Neuronal stem cell (in vitro differentiated cells): ENCODE measurements around the gene TMED4.

Experiments used
- DNase-seq: peaks from one replicate; pipeline ENCODE4 v3.0.0-alpha.2; 2013; ENCODE audit warnings: low spot score
- H2AFZ ChIP-seq: one replicate; pipeline ENCODE4 v1.6.1; 2013; ENCODE audit warnings: mild to moderate bottlenecking, low read length, inconsistent platforms
- H2AK5ac ChIP-seq: 2 replicates; pipeline ENCODE4 v1.6.1; 2013; ENCODE audit warnings: low read depth, mild to moderate bottlenecking, inconsistent platforms, low read length, moderate library complexity, mixed read lengths
- H2BK120ac ChIP-seq: 2 replicates; pipeline ENCODE4 v1.6.1; 2013; ENCODE audit warnings: low read depth, mild to moderate bottlenecking, inconsistent platforms, low read length, moderate library complexity, mixed read lengths
- H2BK12ac ChIP-seq: one replicate; pipeline ENCODE4 v1.6.1; 2013; ENCODE audit warnings: low read length, inconsistent platforms
- H2BK15ac ChIP-seq: 2 replicates; pipeline ENCODE4 v1.6.1; 2013; ENCODE audit warnings: mild to moderate bottlenecking, low read length, inconsistent platforms, mixed read lengths
- H2BK5ac ChIP-seq: one replicate; pipeline ENCODE4 v1.6.1; 2013; ENCODE audit warnings: inconsistent platforms, mild to moderate bottlenecking, low read length, moderate library complexity
- H3K14ac ChIP-seq: one replicate; pipeline ENCODE4 v1.6.1; 2013; ENCODE audit warnings: low read length, inconsistent platforms
- H3K18ac ChIP-seq: 2 replicates; pipeline ENCODE4 v1.6.1; 2013; ENCODE audit warnings: low read length, inconsistent platforms
- H3K23ac ChIP-seq: 2 replicates; pipeline ENCODE4 v1.6.1; 2013; ENCODE audit warnings: low read depth, mild to moderate bottlenecking, mixed read lengths, low read length, inconsistent platforms; ENCODE audit not compliant: poor library complexity
- H3K27ac ChIP-seq: replicated peaks from 3 replicates; pipeline ENCODE4 v1.5.1; 2013; ENCODE audit warnings: low read length, inconsistent platforms
- H3K27me3 ChIP-seq, 3 experiments: 2 replicates each; pipeline ENCODE4 v1.6.1; 2013; ENCODE audit warnings: low read length in 3 of 3, mild to moderate bottlenecking in 2 of 3, inconsistent platforms in 1 of 3, low read depth in 1 of 3, mixed read lengths in 1 of 3, moderate library complexity in 1 of 3; ENCODE audit not compliant: control insufficient read depth in 3 of 3, insufficient read depth in 3 of 3
- H3K36me3 ChIP-seq, 2 donors: replicated peaks in 1 of 2; 2 replicates each; pipeline ENCODE4 v1.6.1; 2013; ENCODE audit warnings: low read length in 2 of 2; ENCODE audit not compliant: control insufficient read depth in 2 of 2, insufficient read depth in 2 of 2
- H3K4ac ChIP-seq: 2 replicates; pipeline ENCODE4 v1.6.1; 2013; ENCODE audit warnings: inconsistent platforms, mild to moderate bottlenecking, low read length, moderate library complexity
- H3K4me1 ChIP-seq, 2 donors: 1 replicate in 1 of 2; 2 replicates in 1 of 2; pipeline ENCODE4 v1.6.1; 2013; ENCODE audit warnings: low read length in 2 of 2, low read depth in 1 of 2; ENCODE audit not compliant: control insufficient read depth in 2 of 2, insufficient read depth in 1 of 2
- H3K4me2 ChIP-seq: one replicate; pipeline ENCODE4 v1.6.1; 2013; ENCODE audit warnings: mild to moderate bottlenecking, low read length, inconsistent platforms; ENCODE audit not compliant: insufficient read depth, poor library complexity, severe bottlenecking
- H3K4me3 ChIP-seq, 2 donors: 2 replicates each; pipeline ENCODE4 v1.5.1; 2013; ENCODE audit warnings: low read length in 2 of 2, mild to moderate bottlenecking in 2 of 2, inconsistent platforms in 1 of 2, moderate library complexity in 1 of 2
- H3K79me1 ChIP-seq: one replicate; pipeline ENCODE4 v1.6.1; 2013; ENCODE audit warnings: low read depth, mild to moderate bottlenecking, inconsistent platforms, low read length, moderate library complexity
- H3K9ac ChIP-seq: one replicate; pipeline ENCODE4 v1.6.1; 2013; ENCODE audit warnings: mild to moderate bottlenecking, low read depth, low read length, inconsistent platforms; ENCODE audit not compliant: poor library complexity
- H3K9me3 ChIP-seq, 2 donors: replicated peaks in 1 of 2; 2 replicates each; pipeline versions ENCODE3 to v1.6.1; 2013; ENCODE audit warnings: low read length in 2 of 2, mild to moderate bottlenecking in 2 of 2, inconsistent platforms in 1 of 2, low read depth in 1 of 2, mixed read lengths in 1 of 2, moderate library complexity in 1 of 2; ENCODE audit not compliant: control insufficient read depth in 2 of 2, insufficient read depth in 1 of 2
- H4K8ac ChIP-seq: one replicate; pipeline ENCODE4 v1.6.1; 2013; ENCODE audit warnings: low read depth, mild to moderate bottlenecking, inconsistent platforms, low read length, moderate library complexity
- H4K91ac ChIP-seq: one replicate; pipeline ENCODE4 v1.6.1; 2013; ENCODE audit warnings: low read length, low read depth, mild to moderate bottlenecking, inconsistent platforms; ENCODE audit not compliant: poor library complexity
- WGBS, 2 donors: extraction: QIAGEN DNeasy Blood & Tissue Kit; methylation state at CpG; one replicate each; pipeline ENCODE4 v1.1.7; 2013; ENCODE audit warnings: missing lambda C conversion rate in 2 of 2, mixed read lengths in 1 of 2; ENCODE audit not compliant: insufficient read length in 2 of 2, insufficient replicate concordance in 1 of 2; ENCODE audit errors: extremely low coverage in 2 of 2; 5-methylcytosine and 5-hydroxymethylcytosine counted together

The TMED4 gene

DNA sequence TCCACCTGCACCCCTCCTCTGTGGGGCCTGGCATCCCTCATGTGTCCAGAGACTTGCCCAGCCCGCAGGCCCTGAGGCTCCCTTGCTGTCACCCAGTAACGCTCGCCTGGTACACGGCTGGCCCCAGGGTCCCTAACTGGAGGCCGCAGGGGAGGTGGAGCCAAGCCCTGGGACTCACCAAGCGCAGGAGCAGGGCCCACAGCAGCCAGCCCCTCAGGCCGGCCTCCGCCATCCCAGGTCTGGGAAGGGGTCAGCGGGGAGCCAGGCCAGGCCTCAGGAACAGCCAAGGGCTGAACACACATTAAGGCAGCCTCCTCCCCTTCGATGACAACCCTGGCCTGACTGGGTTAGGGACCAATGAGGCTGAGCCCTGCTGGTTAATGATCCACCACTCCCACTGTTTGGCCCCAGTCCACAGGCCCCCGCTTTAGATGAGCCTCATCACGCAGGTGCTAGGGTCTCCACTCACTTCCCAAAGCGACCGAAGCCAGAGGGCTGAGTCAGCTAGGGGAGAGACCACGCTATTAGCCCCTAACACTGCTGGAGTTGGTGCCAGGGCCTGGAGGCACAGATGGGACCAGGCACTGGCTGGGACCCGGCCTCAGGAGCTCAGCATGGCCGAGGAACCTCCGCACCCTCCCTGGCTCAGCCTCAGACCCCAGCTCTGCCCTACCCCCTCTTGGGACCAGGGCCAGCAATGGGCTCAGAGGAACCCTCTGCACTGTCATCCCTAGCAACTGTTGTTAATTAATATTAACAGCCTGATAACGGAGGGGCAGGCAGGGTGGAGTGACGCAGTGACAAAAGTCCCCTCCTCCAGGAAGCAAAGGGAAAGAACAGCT lies 40.8 kb downstream of the TMED4 start, which contains the start of gene NPC1L1:
Gene NPC1L1, minus strand, starts transcription at position 303 of the 842 bp plus-strand sequence. Its CDS starts 71 bp downstream, at position 232.
- DNase-seq, result no peak
- H3K4me2 ChIP-seq, result no peak within 1 kb of the TSS
- H3K14ac ChIP-seq, result no peak within 1 kb of the TSS
- H2AK5ac ChIP-seq, result peak within 1 kb of the TSS; percentile 52
- WGBS, 2 donors, result no CpG with 5 or more reads among the region's 20 CpGs
- no peak within 1 kb of the TSS for H3K9ac ChIP-seq
- no peak within 1 kb of the TSS for H3K4me3 ChIP-seq
- H2BK5ac ChIP-seq, result peak within 1 kb of the TSS; percentile 85
- no peak within 1 kb of the TSS for H3K4ac ChIP-seq
- no peaks in the 10 kb centered on the region for H3K36me3 ChIP-seq
- H2AFZ ChIP-seq, result peak within 1 kb of the TSS; percentile 56
- peaks cover 0 to 3% of the 10 kb centered on the region in 2 donors for H3K4me1 ChIP-seq
- no peak within 1 kb of the TSS for H3K23ac ChIP-seq
- no peaks in the 10 kb centered on the region for H3K9me3 ChIP-seq
- peak within 1 kb of the TSS; percentile 48 for H4K8ac ChIP-seq
- H2BK12ac ChIP-seq, result peak within 1 kb of the TSS; percentile 12
- no peak within 1 kb of the TSS for H2BK15ac ChIP-seq
- peak within 1 kb of the TSS; percentile 83 for H3K18ac ChIP-seq
- H4K91ac ChIP-seq, result peak within 1 kb of the TSS; percentile 77
- no peak within 1 kb of the TSS for H3K27ac ChIP-seq
- H3K79me1 ChIP-seq, result no peaks in the 10 kb centered on the region
- peaks cover 0 to 12% (median 0%) of the 10 kb centered on the region in 3 experiments for H3K27me3 ChIP-seq
- peak within 1 kb of the TSS; percentile 90 for H2BK120ac ChIP-seq

DNA sequence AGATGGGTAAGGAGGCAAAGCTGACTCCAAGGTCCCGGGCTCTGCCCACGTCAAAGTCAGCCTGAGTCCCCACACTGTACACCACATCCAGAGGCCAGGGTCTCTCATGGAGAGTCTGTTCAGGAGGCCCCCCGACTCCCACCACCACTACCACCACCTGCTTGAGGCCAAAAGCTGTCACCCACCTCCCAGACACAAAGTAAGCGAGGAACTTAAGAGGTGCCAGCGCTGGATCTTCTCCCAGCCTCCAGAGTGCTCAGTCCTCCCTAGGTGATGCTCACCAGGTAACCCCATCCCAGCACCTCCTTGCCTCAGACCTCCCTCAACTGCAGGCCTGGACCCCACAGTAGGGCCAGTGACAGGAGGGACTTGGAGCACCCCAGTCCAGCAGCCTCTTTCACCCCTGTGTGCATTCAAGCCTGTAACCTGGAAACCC lies 41.4 kb downstream of the TMED4 start:
- no peaks in the 10 kb centered on the region for H3K79me1 ChIP-seq
- no CpG with 5 or more reads among the region's 5 CpGs for WGBS, 2 donors
- H3K4me3 ChIP-seq, result no peak overlapping the region
- H2AFZ ChIP-seq, result peak overlapping the region; percentile 56
- no peak overlapping the region for H2BK15ac ChIP-seq
- no peak overlapping the region for H2BK12ac ChIP-seq
- H3K4ac ChIP-seq, result no peak overlapping the region
- H2BK120ac ChIP-seq, result peak overlapping the region; percentile 66
- H3K23ac ChIP-seq, result no peak overlapping the region
- no peak overlapping the region for H3K4me2 ChIP-seq
- no peaks in the 10 kb centered on the region for H3K36me3 ChIP-seq
- peak overlapping the region; percentile 43 for H2AK5ac ChIP-seq
- H3K4me1 ChIP-seq, result peaks cover 0 to 3% of the 10 kb centered on the region in 2 donors
- H3K9ac ChIP-seq, result no peak overlapping the region
- peaks cover 0 to 12% (median 0%) of the 10 kb centered on the region in 3 experiments for H3K27me3 ChIP-seq
- no peak overlapping the region for H4K91ac ChIP-seq
- H3K27ac ChIP-seq, result no peak overlapping the region
- no peak overlapping the region for H3K14ac ChIP-seq
- H3K9me3 ChIP-seq, result no peaks in the 10 kb centered on the region
- no peak for DNase-seq
- no peak overlapping the region for H4K8ac ChIP-seq
- H2BK5ac ChIP-seq, result peak overlapping the region; percentile 85
- H3K18ac ChIP-seq, result peak overlapping the region; percentile 33

DNA sequence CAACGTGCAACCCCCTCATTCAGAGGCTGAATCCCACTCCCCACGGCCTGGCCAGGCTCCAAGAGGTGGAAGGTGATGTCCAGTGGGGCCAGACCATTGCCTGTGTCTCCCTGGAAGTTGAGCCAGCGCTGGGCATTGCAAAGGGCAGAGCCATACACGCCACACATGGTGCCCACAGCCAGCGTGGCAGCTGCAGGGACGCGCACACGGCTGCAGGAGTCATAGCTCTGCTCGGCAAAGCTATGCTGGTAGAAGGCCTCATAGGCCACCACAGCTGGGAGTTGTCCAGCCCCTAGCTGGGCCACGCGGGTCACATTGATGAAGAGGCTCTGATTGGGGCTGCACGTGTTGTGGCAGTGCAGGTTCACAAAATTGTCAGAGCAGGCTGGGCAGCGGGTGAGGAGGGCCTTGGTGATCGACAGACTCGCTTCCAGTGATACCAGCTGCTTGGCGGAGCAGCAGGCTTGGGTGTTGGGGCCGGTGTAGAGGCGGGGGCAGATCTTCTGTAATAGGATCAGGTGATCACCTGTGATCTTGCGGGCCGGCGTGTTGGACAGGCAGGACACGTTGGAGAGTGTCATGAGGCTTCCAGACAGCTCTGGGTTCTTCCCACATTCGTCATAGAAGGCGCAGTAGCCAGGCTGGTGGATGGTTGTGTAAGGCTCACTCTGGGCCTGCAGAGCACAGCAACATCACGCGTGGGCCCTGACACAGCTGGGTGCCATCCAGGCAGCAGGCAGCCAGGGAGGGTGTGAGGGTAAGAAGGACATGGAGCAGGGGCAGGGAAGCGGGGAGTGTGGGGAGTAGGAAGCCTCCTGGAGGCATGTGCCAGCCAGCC lies 42.1 kb downstream of the TMED4 start:
- H3K27me3 ChIP-seq, result peaks cover 0 to 12% (median 0%) of the 10 kb centered on the region in 3 experiments
- peak overlapping the region; percentile 86 for H4K8ac ChIP-seq
- no peak overlapping the region for H3K4me2 ChIP-seq
- no peak overlapping the region for H3K27ac ChIP-seq
- peak overlapping the region in 1 of 2 donors; percentile 60 for H3K4me3 ChIP-seq
- H2AK5ac ChIP-seq, result peak overlapping the region; percentile 52
- peak overlapping the region; percentile 76 for H3K23ac ChIP-seq
- peak overlapping the region; percentile 90 for H2BK120ac ChIP-seq
- peak overlapping the region; percentile 15 for H2AFZ ChIP-seq
- peak overlapping the region; percentile 12 for H2BK12ac ChIP-seq
- H2BK5ac ChIP-seq, result no peak overlapping the region
- H3K14ac ChIP-seq, result peak overlapping the region; percentile 83
- peak overlapping the region; percentile 38 for H4K91ac ChIP-seq
- no peak for DNase-seq
- H3K4ac ChIP-seq, result no peak overlapping the region
- no peak overlapping the region for H3K18ac ChIP-seq
- no peaks in the 10 kb centered on the region for H3K79me1 ChIP-seq
- peak overlapping the region; percentile 72 for H2BK15ac ChIP-seq
- H3K9ac ChIP-seq, result peak overlapping the region; percentile 66
- no CpG with 5 or more reads among the region's 27 CpGs for WGBS, 2 donors
- peaks cover 0 to 3% of the 10 kb centered on the region in 2 donors for H3K4me1 ChIP-seq
- no peaks in the 10 kb centered on the region for H3K9me3 ChIP-seq
- H3K36me3 ChIP-seq, result no peaks in the 10 kb centered on the region
